ENCODE results near the gene WDR77.

The WDR77 gene

DNA sequence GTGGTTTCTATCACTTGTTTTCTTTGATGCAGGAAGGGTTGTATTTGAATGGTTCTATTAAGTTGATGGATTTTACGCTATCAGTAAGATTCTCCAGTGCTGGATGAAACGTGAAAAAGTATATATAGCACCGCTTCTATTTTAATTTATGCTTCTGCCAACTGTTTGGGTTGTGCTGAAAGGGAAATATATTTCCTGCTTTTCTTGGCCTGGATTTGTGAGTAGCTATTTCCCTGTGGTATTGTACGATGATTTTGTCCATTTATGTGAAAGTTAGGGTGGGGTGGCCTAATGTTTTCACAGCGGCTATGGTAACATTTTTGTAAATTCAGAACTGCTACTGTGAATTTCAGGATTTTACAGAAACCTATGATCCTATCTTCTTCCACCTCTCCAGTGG, 25.1 kb upstream of the WDR77 start:
- TF ChIP-seq, protein P1, sequence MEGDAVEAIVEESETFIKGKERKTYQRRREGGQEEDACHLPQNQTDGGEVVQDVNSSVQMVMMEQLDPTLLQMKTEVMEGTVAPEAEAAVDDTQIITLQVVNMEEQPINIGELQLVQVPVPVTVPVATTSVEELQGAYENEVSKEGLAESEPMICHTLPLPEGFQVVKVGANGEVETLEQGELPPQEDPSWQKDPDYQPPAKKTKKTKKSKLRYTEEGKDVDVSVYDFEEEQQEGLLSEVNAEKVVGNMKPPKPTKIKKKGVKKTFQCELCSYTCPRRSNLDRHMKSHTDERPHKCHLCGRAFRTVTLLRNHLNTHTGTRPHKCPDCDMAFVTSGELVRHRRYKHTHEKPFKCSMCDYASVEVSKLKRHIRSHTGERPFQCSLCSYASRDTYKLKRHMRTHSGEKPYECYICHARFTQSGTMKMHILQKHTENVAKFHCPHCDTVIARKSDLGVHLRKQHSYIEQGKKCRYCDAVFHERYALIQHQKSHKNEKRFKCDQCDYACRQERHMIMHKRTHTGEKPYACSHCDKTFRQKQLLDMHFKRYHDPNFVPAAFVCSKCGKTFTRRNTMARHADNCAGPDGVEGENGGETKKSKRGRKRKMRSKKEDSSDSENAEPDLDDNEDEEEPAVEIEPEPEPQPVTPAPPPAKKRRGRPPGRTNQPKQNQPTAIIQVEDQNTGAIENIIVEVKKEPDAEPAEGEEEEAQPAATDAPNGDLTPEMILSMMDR (IDR thresholded peaks at IDR 0.05; ENCODE audit: unreplicated experiment in 3 of 3) = no peak
- Mint-ChIP-seq H3K27ac (no peak overlapping the region), H3K36me3 (ENCODE audit: low read depth) (peaks cover 5% of the 10 kb centered on the region), H3K4me3 (no peak overlapping the region), H3K27me3 (ENCODE audit: low read depth) (no peaks in the 10 kb centered on the region), H3K9me3 (no peaks in the 10 kb centered on the region), H3K4me1 (no peaks in the 10 kb centered on the region)

DNA sequence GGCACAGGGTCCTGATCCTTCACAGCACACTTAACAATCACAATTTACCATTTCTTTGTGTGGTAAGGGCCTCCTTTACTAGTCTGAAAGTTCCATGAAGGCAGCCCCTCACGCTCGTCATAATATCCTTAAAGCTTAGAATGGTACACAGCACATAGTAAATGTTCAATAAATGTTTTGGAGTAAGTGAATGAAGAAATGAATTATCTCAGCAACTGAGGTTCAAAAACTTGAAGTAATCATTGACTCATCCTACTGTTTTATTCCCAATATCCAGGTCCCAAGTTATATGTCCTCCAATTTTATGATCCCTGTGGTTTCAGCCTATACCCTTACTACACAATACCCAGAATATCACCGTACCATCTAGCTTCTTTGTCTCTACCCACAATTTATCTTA, 22.5 kb upstream of the WDR77 start:
- H3K36me3 Mint-ChIP-seq (ENCODE audit: low read depth) = peaks cover 9% of the 10 kb centered on the region
- H3K4me3 Mint-ChIP-seq = no peak overlapping the region
- no peak overlapping the region for H3K27ac Mint-ChIP-seq
- no peaks in the 10 kb centered on the region for H3K4me1 Mint-ChIP-seq
- TF ChIP-seq, protein P1 (IDR thresholded peaks at IDR 0.05; ENCODE audit: unreplicated experiment in 3 of 3) = no peak
- no peaks in the 10 kb centered on the region for H3K27me3 Mint-ChIP-seq (ENCODE audit: low read depth)
- no peaks in the 10 kb centered on the region for H3K9me3 Mint-ChIP-seq

DNA sequence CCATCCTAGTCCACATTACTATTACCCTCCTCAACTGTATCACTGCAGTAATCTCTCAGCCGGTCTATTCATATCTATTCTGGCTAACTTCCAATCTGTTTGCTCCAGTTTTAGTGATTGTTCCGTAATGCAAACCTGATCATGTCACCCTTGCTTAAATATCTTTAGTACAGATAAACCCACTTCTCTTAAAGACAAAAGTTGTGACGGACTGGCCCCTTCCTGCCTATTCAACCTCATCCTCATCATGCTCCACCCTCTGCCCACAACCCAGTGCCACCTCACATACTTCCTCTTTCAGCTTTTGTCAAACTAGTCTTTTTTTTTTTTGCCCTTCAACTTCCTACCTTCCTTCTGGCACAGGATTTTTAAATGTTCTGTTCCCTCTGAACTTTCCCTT, 22.0 kb upstream of the WDR77 start:
- Mint-ChIP-seq H3K4me1 (no peaks in the 10 kb centered on the region), H3K36me3 (ENCODE audit: low read depth) (peaks cover 9% of the 10 kb centered on the region), H3K9me3 (no peaks in the 10 kb centered on the region), H3K4me3 (no peak overlapping the region), H3K27ac (no peak overlapping the region), H3K27me3 (ENCODE audit: low read depth) (no peaks in the 10 kb centered on the region)
- TF ChIP-seq, protein P1 (IDR thresholded peaks at IDR 0.05; ENCODE audit: unreplicated experiment in 3 of 3) = no peak

DNA sequence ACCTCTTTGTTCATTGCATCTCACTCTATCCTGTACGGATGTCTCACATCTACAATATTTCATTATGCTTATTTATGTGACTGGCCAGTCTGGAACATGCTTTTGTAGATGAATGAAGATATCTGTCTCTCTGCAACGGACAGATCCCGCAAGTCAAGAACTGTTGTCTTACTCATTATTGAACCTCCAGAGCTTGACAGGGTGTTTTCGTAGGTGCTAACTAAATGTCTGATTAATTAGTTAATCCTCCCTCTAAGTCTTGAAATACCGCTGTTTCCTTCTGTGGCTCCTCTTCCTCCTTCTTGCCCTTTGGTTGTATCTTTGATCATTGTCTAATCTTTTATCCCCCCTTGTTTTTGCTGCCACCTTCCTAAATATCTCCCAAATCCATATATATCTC, 21.5 kb upstream of the WDR77 start:
- Mint-ChIP-seq H3K9me3 (no peaks in the 10 kb centered on the region), H3K4me1 (no peaks in the 10 kb centered on the region), H3K4me3 (no peak overlapping the region), H3K27ac (no peak overlapping the region), H3K27me3 (ENCODE audit: low read depth) (no peaks in the 10 kb centered on the region), H3K36me3 (ENCODE audit: low read depth) (peaks cover 9% of the 10 kb centered on the region)
- TF ChIP-seq, protein P1 (IDR thresholded peaks at IDR 0.05; ENCODE audit: unreplicated experiment in 3 of 3) = no peak

DNA sequence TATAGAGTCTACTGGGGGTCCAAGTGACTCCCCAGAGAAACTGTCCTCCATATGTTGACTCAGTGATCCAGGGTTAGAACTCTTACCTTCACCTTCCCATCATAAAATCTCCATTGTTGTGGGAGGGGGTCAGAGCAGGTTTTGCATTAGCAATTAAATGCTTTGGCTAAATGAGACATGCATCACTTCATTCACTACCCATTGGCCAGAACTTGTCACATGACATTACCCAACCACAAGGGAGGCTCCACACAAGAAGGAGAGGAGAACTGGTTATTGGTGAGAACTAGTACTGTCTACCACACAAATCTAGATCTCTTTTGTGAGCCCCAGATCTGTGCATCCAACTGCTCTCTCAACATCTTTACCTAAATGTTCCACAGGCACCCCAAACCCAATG, 20.5 kb upstream of the WDR77 start:
- Mint-ChIP-seq H3K27ac (no peak overlapping the region), H3K4me3 (no peak overlapping the region), H3K4me1 (no peaks in the 10 kb centered on the region), H3K27me3 (ENCODE audit: low read depth) (no peaks in the 10 kb centered on the region), H3K9me3 (no peaks in the 10 kb centered on the region), H3K36me3 (ENCODE audit: low read depth) (peaks cover 16% of the 10 kb centered on the region)
- TF ChIP-seq, protein P1 (IDR thresholded peaks at IDR 0.05; ENCODE audit: unreplicated experiment in 3 of 3) = no peak

DNA sequence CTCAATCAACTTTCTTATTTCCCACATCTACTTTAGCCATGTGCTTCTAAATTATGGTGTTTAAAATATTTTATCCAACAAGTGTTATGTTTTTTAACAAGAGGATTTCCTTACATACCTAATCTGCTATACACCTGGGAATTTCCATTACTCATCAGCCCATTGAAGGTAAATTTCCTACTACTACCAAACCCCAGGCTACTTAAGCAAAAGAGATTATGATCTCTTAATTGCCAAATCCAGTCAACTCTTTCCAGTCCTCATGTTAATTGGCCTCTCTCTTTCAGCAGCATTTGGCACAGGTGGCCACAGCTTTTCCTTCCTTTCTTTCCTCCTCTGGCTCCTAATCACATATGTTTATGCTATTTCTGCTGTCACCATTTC, 19.7 kb upstream of the WDR77 start:
- Mint-ChIP-seq H3K4me1 (no peaks in the 10 kb centered on the region), H3K36me3 (ENCODE audit: low read depth) (peaks cover 23% of the 10 kb centered on the region), H3K27ac (no peak overlapping the region), H3K27me3 (ENCODE audit: low read depth) (no peaks in the 10 kb centered on the region), H3K9me3 (no peaks in the 10 kb centered on the region), H3K4me3 (no peak overlapping the region)
- TF ChIP-seq, protein P1 (IDR thresholded peaks at IDR 0.05; ENCODE audit: unreplicated experiment in 3 of 3) = no peak

Measured in nephron (organoid).